GM19467 (cell line): ENCODE data around the gene MYH14.
"Not testable (repeated sequence)": the region's sequence is repeated elsewhere in the genome, so short reads cannot be mapped to it uniquely, and the experiment has no call there.

ENCODE experiments used
- ATAC-seq: cut with Tn5 transposase; IDR thresholded peaks from one replicate; pipeline ENCODE4 v1.9.1; 2021; ENCODE audit warnings: mild to moderate bottlenecking, moderate library complexity; ENCODE audit not compliant: unreplicated experiment

The MYH14 gene

GRCh38 chr19:50223439-50223716 lies 20.0 kb downstream of the MYH14 start:
- ATAC-seq = no peak

GRCh38 chr19:50224986-50225747 lies 21.7 kb downstream of the MYH14 start:
- no peak for ATAC-seq

GRCh38 chr19:50226536-50226935 lies 23.1 kb downstream of the MYH14 start:
- no peak for ATAC-seq

GRCh38 chr19:50228153-50228552 lies 24.7 kb downstream of the MYH14 start:
- not testable (repeated sequence) for ATAC-seq

GRCh38 chr19:50230379-50231351 lies 27.2 kb downstream of the MYH14 start:
- no peak for ATAC-seq

GRCh38 chr19:50231417-50231816 lies 28.0 kb downstream of the MYH14 start:
- ATAC-seq = not testable (repeated sequence)

- no peak for ATAC-seq
These were observed 28.4 kb downstream of the MYH14 start for GRCh38 chr19:50231821-50232220.

GRCh38 chr19:50232600-50232999 lies 29.2 kb downstream of the MYH14 start:
- no peak for ATAC-seq

- no peak for ATAC-seq
These were observed 30.0 kb downstream of the MYH14 start for GRCh38 chr19:50233308-50233910.

GRCh38 chr19:50237493-50237892 lies 34.1 kb downstream of the MYH14 start:
- ATAC-seq = not testable (repeated sequence)

- ATAC-seq = no peak
These were observed 34.6 kb downstream of the MYH14 start for GRCh38 chr19:50238043-50238442.

- ATAC-seq = no peak
These were observed 36.6 kb downstream of the MYH14 start for GRCh38 chr19:50239921-50240590.

- no peak for ATAC-seq
These were observed 39.2 kb downstream of the MYH14 start for GRCh38 chr19:50242581-50242980.

GRCh38 chr19:50244695-50245094 lies 41.3 kb downstream of the MYH14 start:
- ATAC-seq = no peak

- no peak for ATAC-seq
These were observed 45.0 kb downstream of the MYH14 start for GRCh38 chr19:50248413-50248812.

- no peak for ATAC-seq
These were observed 45.4 kb downstream of the MYH14 start for GRCh38 chr19:50248826-50249225.

- ATAC-seq = no peak
These were observed 46.2 kb downstream of the MYH14 start for GRCh38 chr19:50249636-50250035.

- no peak for ATAC-seq
These were observed 47.2 kb downstream of the MYH14 start for GRCh38 chr19:50250450-50251136.

GRCh38 chr19:50252111-50252886 lies 48.9 kb downstream of the MYH14 start:
- ATAC-seq = no peak

- no peak for ATAC-seq
These were observed 49.5 kb downstream of the MYH14 start for GRCh38 chr19:50252887-50253268.
